HG02884 (cell line): ENCODE data around the gene SLC25A5.
"Not testable (repeated sequence)": the region's sequence is repeated elsewhere in the genome, so short reads cannot be mapped to it uniquely, and the experiment has no call there.

Source experiments
- ATAC-seq: cut with Tn5 transposase; IDR thresholded peaks from one replicate; pipeline ENCODE4 v1.9.1; 2021; ENCODE audit warnings: mild to moderate bottlenecking, moderate library complexity; ENCODE audit not compliant: unreplicated experiment

The SLC25A5 gene

GRCh38 chrX:119467842-119468550, at the start of gene SLC25A5:
Gene SLC25A5 (plus strand): TSS chrX:119468444. CDS start chrX:119468516, 72 bp downstream.
- ATAC-seq, result peak; percentile 82

GRCh38 chrX:119419146-119419545, 49.1 kb upstream of the SLC25A5 start:
- ATAC-seq, result no peak

GRCh38 chrX:119419898-119420297, 48.3 kb upstream of the SLC25A5 start:
- ATAC-seq, result no peak

GRCh38 chrX:119421016-119421705, 47.1 kb upstream of the SLC25A5 start:
- ATAC-seq, result no peak

DNA sequence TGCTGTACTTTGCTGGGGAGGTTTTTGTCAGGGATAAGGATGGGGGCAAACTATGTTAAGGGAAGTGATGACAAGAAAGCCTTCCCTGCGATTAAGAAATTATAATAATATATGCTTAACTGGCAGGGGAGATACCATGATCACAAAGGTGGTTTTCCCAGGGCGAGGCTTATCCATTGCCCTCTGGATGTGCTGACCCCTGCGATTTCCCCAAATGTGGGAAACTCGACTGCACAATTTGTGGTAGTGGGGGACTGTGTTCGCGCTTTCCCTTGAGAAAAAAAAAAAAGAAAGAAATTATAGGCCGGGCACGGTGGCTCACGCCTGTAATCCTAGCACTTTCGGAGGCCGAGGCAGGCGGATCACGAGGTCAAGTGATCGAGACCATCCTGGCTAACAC, 44.6 kb upstream of the SLC25A5 start:
- ATAC-seq, result no peak

DNA sequence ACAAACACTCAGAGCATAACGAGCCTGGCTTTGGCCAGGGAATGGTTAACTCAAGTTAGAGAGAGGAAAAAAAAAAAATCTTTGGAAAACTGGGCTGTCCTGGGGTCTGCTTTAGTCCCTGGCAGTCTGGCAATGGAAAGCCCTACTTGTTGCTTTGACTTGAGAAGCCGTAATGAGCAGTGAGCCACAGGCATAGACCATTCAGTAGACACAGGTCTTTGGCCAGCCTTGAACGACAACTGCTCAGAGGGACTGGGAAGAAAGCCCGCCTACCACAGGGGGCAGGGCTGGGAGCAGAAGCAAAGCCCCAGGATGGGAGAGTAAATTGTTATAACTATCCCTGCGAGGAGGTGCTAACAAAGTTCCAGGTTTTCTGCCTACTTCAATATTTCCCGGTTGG, 43.2 kb upstream of the SLC25A5 start:
- no peak for ATAC-seq

DNA sequence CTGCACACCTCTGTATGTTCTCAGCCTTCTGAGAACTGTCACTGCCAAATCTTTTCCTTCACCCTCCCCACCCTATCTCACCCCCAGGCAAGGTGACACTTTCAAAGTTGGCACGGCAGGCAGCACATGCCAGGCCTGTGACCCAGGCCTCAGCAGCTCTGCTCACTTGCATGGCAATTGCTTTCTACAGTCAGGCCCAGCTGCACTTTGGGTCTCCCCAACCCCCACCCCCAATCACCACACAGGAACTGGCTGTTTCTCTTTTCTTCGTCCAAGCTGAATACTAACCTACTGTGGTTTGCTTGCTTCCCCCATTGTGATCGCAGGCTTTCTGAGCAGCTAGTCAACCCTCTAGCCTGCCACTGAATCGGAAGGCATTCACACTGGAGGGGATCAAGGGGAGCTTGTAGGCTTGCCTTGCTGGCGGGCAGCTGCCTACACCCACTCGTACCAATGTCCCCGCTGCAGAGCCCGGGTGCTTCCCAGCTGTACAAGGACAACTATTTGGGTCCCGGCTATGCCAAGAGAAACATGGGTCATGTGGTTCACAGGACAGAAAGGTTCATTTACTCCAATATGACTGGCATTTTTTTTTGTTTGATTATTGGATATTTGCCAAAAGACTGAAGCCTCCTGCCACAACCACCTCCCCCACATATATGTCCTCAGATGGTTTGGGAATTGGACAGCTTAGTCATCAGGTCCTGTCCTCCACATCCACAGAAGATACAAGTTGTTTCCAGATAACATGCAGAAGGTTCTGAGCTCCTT, 41.0 kb upstream of the SLC25A5 start:
- peak; percentile 85 for ATAC-seq

GRCh38 chrX:119427795-119428185, 40.5 kb upstream of the SLC25A5 start:
- no peak for ATAC-seq

DNA sequence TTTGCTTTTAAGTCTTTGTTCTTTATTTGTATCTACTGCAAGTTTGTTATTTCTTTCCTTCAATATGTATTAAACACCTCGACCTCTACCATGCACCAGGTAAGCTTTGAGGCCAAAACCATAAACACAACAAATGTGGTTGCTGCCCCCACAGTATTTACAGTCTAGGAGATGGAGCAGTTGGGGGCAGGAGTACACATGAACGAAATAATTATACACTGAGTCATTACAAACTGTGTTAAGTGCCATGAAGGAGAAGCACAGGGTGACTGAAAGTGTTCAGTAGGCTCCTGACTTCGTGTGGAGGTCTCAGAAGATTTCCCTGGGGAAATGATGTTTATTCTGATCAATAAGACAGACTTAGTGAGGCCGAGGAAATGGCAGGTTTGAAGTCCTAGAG, 38.8 kb upstream of the SLC25A5 start:
- ATAC-seq, result no peak

DNA sequence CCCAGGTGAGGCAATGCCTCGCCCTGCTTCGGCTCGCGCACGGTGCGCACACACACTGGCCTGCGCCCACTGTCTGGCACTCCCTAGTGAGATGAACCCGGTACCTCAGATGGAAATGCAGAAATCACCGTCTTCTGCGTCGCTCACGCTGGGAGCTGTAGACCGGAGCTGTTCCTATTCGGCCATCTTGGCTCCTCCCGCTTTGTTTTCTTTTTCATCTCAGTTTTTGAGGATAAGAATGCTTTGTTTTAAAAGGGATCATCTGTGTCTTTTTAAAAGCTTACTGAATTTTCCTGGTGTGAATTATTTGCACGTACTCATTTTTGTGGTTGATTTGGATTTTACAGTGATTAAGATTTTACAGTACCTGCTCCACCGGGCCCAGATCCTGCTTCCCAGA, 26.9 kb upstream of the SLC25A5 start:
- not testable (repeated sequence) for ATAC-seq

GRCh38 chrX:119442286-119442685, 26.0 kb upstream of the SLC25A5 start:
- no peak for ATAC-seq

DNA sequence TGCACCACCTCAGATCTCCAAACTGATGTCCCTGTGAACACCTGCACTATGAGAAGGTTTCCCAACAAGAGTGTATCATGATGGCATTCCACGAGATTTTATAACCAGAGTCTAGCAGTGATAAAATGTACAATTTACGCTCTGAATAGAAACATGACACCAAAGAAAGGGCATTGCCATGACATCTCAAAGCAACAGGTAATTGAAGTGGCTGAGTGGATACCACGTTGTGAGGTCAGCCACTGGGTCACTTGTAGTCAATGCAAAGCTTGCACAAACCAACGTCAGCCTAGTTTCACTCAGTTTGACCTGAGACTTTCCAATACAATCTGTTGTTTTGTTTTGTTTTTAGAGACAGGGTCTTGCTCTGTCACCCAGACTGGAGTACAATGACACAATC, 15.0 kb upstream of the SLC25A5 start:
- ATAC-seq, result no peak

DNA sequence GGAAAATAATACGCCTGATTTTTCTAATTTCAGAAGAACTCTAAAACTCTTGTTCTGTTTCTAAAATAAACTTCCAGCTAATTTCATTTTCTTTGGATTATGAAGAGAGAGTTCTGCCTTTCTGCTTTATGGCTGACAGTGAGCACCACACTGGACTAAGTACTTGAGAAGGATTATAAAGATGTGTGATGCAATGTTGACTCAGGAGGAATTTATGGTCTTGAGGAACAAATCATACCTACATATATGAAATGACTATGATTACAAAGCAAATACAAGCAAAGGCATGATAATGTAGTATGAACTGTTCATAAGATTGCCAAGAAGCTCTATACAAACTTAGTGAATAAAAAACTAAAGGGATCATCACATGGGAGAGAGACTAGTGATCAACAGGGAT, 13.0 kb upstream of the SLC25A5 start:
- ATAC-seq, result no peak

GRCh38 chrX:119459181-119459580, 9.1 kb upstream of the SLC25A5 start:
- no peak for ATAC-seq

- no peak for ATAC-seq
Observed at GRCh38 chrX:119465555-119465954, 2.7 kb upstream of the SLC25A5 start.

- no peak for ATAC-seq
Observed at GRCh38 chrX:119466970-119467369, 1.3 kb upstream of the SLC25A5 start.

GRCh38 chrX:119467433-119467832, 811 bp upstream of the SLC25A5 start:
- ATAC-seq, result no peak

DNA sequence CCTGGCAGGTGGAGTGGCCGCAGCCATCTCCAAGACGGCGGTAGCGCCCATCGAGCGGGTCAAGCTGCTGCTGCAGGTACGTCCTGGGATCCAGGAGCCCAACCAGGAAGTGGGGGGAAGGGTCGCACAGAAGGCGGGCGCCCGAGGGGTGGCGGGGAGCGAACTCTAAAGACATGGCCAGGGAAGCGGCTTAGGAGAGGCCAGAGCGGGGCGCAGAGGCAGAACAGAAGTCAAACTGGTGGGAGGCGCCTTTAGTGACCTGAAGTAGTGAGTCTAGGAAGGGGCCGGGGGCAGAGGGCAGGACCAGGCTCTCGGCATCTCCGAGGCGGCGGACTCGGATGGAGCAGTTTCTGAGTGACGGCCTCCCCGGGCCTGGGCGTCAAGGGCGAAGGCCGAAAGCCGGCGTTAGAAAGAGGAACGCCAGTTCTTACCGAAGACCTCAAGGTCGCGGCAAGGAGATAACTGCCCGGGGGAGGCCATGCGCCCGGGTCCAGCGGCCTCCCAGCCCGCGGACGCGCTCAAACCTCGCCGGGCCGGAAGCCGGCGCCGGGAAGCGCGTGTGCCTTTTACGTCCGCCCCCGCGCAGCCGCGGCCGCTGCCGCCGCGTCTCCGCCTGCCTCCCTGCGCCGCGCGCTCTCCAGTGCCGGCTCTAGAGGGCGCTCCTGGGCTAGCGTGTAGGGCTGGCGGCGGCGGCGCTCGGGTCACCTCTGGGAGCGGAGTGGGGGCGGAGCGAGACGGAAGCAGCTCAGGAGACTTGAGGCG, 488 bp downstream of the SLC25A5 start:
- ATAC-seq, result peak; percentile 61

GRCh38 chrX:119469313-119469635, 1.0 kb downstream of the SLC25A5 start:
- no peak for ATAC-seq

- no peak for ATAC-seq
Observed at GRCh38 chrX:119474615-119475388, 6.6 kb downstream of the SLC25A5 start.
